CD14-positive monocyte (primary cell): Measurements from ENCODE around the gene PIK3C3. TPM values are rescaled to one million over a fixed set of nuclear protein-coding genes. Genes with fewer than 3 reads are reported as not detected.
A peak's percentile ranks its signal among the peaks of the same experiment; 100 is the strongest.

ENCODE experiments used
- DNase-seq, 3 donors: peaks; one replicate each; pipeline ENCODE4 v3.0.0-alpha.2; 2011 to 2022
- H2AFZ ChIP-seq: 2 replicates; pipeline ENCODE4 v1.6.0; 2012; ENCODE audit warnings: mild to moderate bottlenecking, low read depth, low read length, inconsistent platforms; ENCODE audit not compliant: insufficient read depth, poor library complexity, severe bottlenecking
- H3K27ac ChIP-seq, 2 donors: 1 replicate in 1 of 2; 2 replicates in 1 of 2; pipeline ENCODE4 v1.5.1; 2012 to 2013; ENCODE audit warnings: low read length in 2 of 2, control low read depth in 1 of 2, inconsistent platforms in 1 of 2, low read depth in 1 of 2, mild to moderate bottlenecking in 1 of 2
- H3K27me3 ChIP-seq, 2 donors: one replicate each; pipeline versions ENCODE4 v1.6.0 to v1.6.1; 2011 to 2013; ENCODE audit warnings: low read length in 2 of 2; ENCODE audit not compliant: control insufficient read depth in 2 of 2, insufficient read depth in 2 of 2
- H3K36me3 ChIP-seq, 2 donors: replicated peaks in 1 of 2; 1 replicate in 1 of 2; 2 replicates in 1 of 2; pipeline versions ENCODE4 v1.5.1 to v1.6.1; 2012 to 2013; ENCODE audit warnings: low read length in 2 of 2, control low read depth in 1 of 2, inconsistent platforms in 1 of 2, mild to moderate bottlenecking in 1 of 2; ENCODE audit not compliant: insufficient read depth in 2 of 2, control insufficient read depth in 1 of 2
- H3K4me1 ChIP-seq, 2 donors: 1 replicate in 1 of 2; 2 replicates in 1 of 2; pipeline versions ENCODE4 v1.5.1 to v1.6.1; 2012 to 2013; ENCODE audit warnings: low read length in 2 of 2, control low read depth in 1 of 2, inconsistent platforms in 1 of 2, mild to moderate bottlenecking in 1 of 2, moderate library complexity in 1 of 2; ENCODE audit not compliant: insufficient read depth in 2 of 2, control insufficient read depth in 1 of 2
- H3K4me2 ChIP-seq: replicated peaks from 2 replicates; pipeline ENCODE3; 2012; ENCODE audit warnings: low read length, moderate library complexity, mild to moderate bottlenecking; ENCODE audit not compliant: poor library complexity, severe bottlenecking; ENCODE audit errors: extremely low read depth
- H3K4me3 ChIP-seq, 3 experiments: fragments of 200-600 bp in 1 of 3; sonication (generic) in 1 of 3; replicated peaks in 1 of 3; 1 replicate in 2 of 3; 2 replicates in 1 of 3; pipeline ENCODE4 v1.5.1; 2011 to 2013; ENCODE audit warnings: low read length in 3 of 3, mild to moderate bottlenecking in 3 of 3, control low read depth in 2 of 3, low read depth in 2 of 3, inconsistent platforms in 1 of 3, moderate library complexity in 1 of 3
- H3K79me2 ChIP-seq: 2 replicates; pipeline ENCODE4 v1.6.0; 2012; ENCODE audit warnings: mild to moderate bottlenecking, control low read depth, inconsistent platforms, low read length, moderate library complexity; ENCODE audit not compliant: insufficient read depth
- H3K9ac ChIP-seq: 2 replicates; pipeline ENCODE4 v1.6.0; 2017; ENCODE audit warnings: low read length, mild to moderate bottlenecking; ENCODE audit not compliant: insufficient read depth, poor library complexity, severe bottlenecking
- H3K9me3 ChIP-seq, 2 donors: replicated peaks in 1 of 2; 1 replicate in 1 of 2; 2 replicates in 1 of 2; pipeline versions ENCODE4 v1.5.1 to v1.6.1; 2012 to 2013; ENCODE audit warnings: low read length in 2 of 2, control low read depth in 1 of 2; ENCODE audit not compliant: control insufficient read depth in 1 of 2, insufficient read depth in 1 of 2
- H4K20me1 ChIP-seq: 2 replicates; pipeline ENCODE4 v1.6.0; 2012; ENCODE audit warnings: mild to moderate bottlenecking, low read length, control low read depth, moderate library complexity; ENCODE audit not compliant: insufficient read depth
- H3K27ac Mint-ChIP-seq, 7 donors: one replicate each; pipeline ENCODE4 v1.8.0; 2020; ENCODE audit warnings: mild to moderate bottlenecking in 7 of 7, mixed read lengths in 7 of 7, moderate library complexity in 6 of 7, inconsistent platforms in 2 of 7
- H3K27me3 Mint-ChIP-seq, 3 donors: one replicate each; pipeline ENCODE4 v1.8.0; 2021 to 2022; ENCODE audit warnings: low read depth in 3 of 3, mild to moderate bottlenecking in 3 of 3, mixed read lengths in 3 of 3, moderate library complexity in 3 of 3, inconsistent platforms in 1 of 3
- H3K36me3 Mint-ChIP-seq, 2 donors: one replicate each; pipeline ENCODE4 v1.8.0; 2020; ENCODE audit warnings: mixed read lengths in 2 of 2, inconsistent platforms in 1 of 2, mild to moderate bottlenecking in 1 of 2
- H3K4me1 Mint-ChIP-seq: one replicate; pipeline ENCODE4 v1.8.0; 2020; ENCODE audit warnings: mild to moderate bottlenecking, mixed read lengths
- H3K4me3 Mint-ChIP-seq, 2 donors: one replicate each; pipeline ENCODE4 v1.8.0; 2020; ENCODE audit warnings: mild to moderate bottlenecking in 2 of 2, mixed read lengths in 2 of 2, moderate library complexity in 1 of 2
- H3K9me3 Mint-ChIP-seq, 7 donors: one replicate each; pipeline ENCODE4 v1.8.0; 2020 to 2022; ENCODE audit warnings: mixed read lengths in 7 of 7, mild to moderate bottlenecking in 6 of 7, moderate library complexity in 6 of 7, inconsistent platforms in 2 of 7
- CTCF ChIP-seq: fragments of 200-600 bp; IDR thresholded peaks from one replicate; pipeline ENCODE4 v1.8.0; 2022; ENCODE audit warnings: antibody characterized with exemption, mild to moderate bottlenecking
- WGBS: methylation state at CpG from one replicate; pipeline ENCODE4 v1.1.5; 2013; ENCODE audit warnings: missing lambda C conversion rate; ENCODE audit not compliant: insufficient coverage; 5-methylcytosine and 5-hydroxymethylcytosine counted together
- intact Hi-C, 2 donors: fragments of 100-400 bp; cut with micrococcal nuclease; formaldehyde crosslinking; loops; one replicate each; pipeline versions ENCODE4 v1.15.0 to v1.15.1; 2023
- polyA plus RNA-seq, 3 donors: library from polyadenylated mRNA; depleted of rRNA in 1 of 3; unstranded in 2 of 3; stranded (reverse) in 1 of 3; fragments of 300-500 nt in 2 of 3; fragments of >200 nt in 1 of 3; fragmentation: Illumina TruSeq in 2 of 3; gene quantifications; 1 replicate in 2 of 3; 2 replicates in 1 of 3; pipeline ENCODE4 v1.2.3, GENCODE V29; 2012 to 2021

Gene PIK3C3
- polyA plus RNA-seq, 3 donors: 16.5 to 29.1 (median 25.9) TPM

GRCh38 chr18:42114310-42114943 lies 159.4 kb downstream of the PIK3C3 start:
- H3K9me3 ChIP-seq: no peaks in the 10 kb centered on the region
- H2AFZ ChIP-seq: peak overlapping the region; percentile 68
- H3K4me3 Mint-ChIP-seq: peak overlapping the region in 1 of 2 donors; percentile 73
- intact Hi-C loops: loop anchor here (10.0 kb wide), 1 partner anchor 1160 kb away; the partner anchor contains the start of gene SYT4 (in 2 of the 2)
- peak; percentile 91 for TF ChIP-seq CTCF
- no peaks in the 10 kb centered on the region for H3K36me3 ChIP-seq
- DNase-seq: peak; percentile 24 to 53 (median 26)
- peaks cover 0 to 3% (median 0%) of the 10 kb centered on the region in 7 donors for H3K9me3 Mint-ChIP-seq
- H3K9ac ChIP-seq: peak overlapping the region; percentile 34
- 0% methylated on average over 2 of the region's 7 CpGs for WGBS
- peaks cover 0 to 3% (median 1%) of the 10 kb centered on the region in 3 donors for H3K27me3 Mint-ChIP-seq
- H3K4me1 ChIP-seq: peaks cover 15 to 19% of the 10 kb centered on the region in 2 donors
- no peaks in the 10 kb centered on the region for H3K36me3 Mint-ChIP-seq
- H4K20me1 ChIP-seq: no peaks in the 10 kb centered on the region
- H3K4me2 ChIP-seq: peak overlapping the region; percentile 62
- no peaks in the 10 kb centered on the region for H3K79me2 ChIP-seq
- H3K27ac Mint-ChIP-seq: no peak overlapping the region
- H3K27me3 ChIP-seq: no peaks in the 10 kb centered on the region
- H3K4me3 ChIP-seq: peak overlapping the region in 2 of 3 experiments; percentile 10 to 52
- H3K4me1 Mint-ChIP-seq: peaks cover 18% of the 10 kb centered on the region
- no peak overlapping the region for H3K27ac ChIP-seq

- Mint-ChIP-seq H3K27ac (no peak overlapping the region), H3K36me3 (no peaks in the 10 kb centered on the region), H3K4me1 (no peaks in the 10 kb centered on the region), H3K27me3 (peaks cover 0 to 1% (median 0%) of the 10 kb centered on the region in 3 donors), H3K4me3 (no peak overlapping the region), H3K9me3 (peaks cover 0 to 2% (median 0%) of the 10 kb centered on the region in 7 donors)
- H2AFZ ChIP-seq: no peak overlapping the region
- H3K4me3 ChIP-seq: no peak overlapping the region
- intact Hi-C loops: no loop called here
- no peaks in the 10 kb centered on the region for H3K79me2 ChIP-seq
- H3K27me3 ChIP-seq: no peaks in the 10 kb centered on the region
- H3K36me3 ChIP-seq: no peaks in the 10 kb centered on the region
- H4K20me1 ChIP-seq: no peaks in the 10 kb centered on the region
- peak in 1 of 3 donors; percentile 8 for DNase-seq
- TF ChIP-seq CTCF: no peak
- no peak overlapping the region for H3K9ac ChIP-seq
- no peaks in the 10 kb centered on the region for H3K4me1 ChIP-seq
- no peak overlapping the region for H3K27ac ChIP-seq
- H3K4me2 ChIP-seq: no peak overlapping the region
- no CpG with 5 or more reads among the region's 1 CpG for WGBS
- no peaks in the 10 kb centered on the region for H3K9me3 ChIP-seq
These were observed 171.6 kb downstream of the PIK3C3 start for GRCh38 chr18:42126586-42126985.
